Thyroid gland (tissue), 4 donors: ENCODE measurements around the gene SMG6. TPM values are rescaled to one million over a fixed set of nuclear protein-coding genes. Genes with fewer than 3 reads are reported as not detected.

Source experiments
- DNase-seq, 2 donors: peaks; one replicate each; pipeline ENCODE4 v3.0.0-alpha.2; 2019
- H3K27ac ChIP-seq, 3 donors: fragments of 200-600 bp; sonication (generic); 1 replicate in 2 of 3; 2 replicates in 1 of 3; pipeline ENCODE4 v1.5.1; 2016 to 2019; ENCODE audit warnings: mild to moderate bottlenecking in 1 of 3, moderate library complexity in 1 of 3
- H3K27me3 ChIP-seq: fragments of 200-600 bp; sonication (generic); one replicate; pipeline ENCODE4 v1.5.1; 2019
- H3K36me3 ChIP-seq, 2 donors: fragments of 200-600 bp; sonication (generic); one replicate each; pipeline ENCODE4 v1.5.1; 2016 to 2019
- H3K4me1 ChIP-seq, 2 donors: fragments of 200-600 bp; sonication (generic); one replicate each; pipeline ENCODE4 v1.5.1; 2017 to 2019
- H3K4me3 ChIP-seq, 3 donors: fragments of 200-600 bp; sonication (generic); replicated peaks in 1 of 3; 1 replicate in 2 of 3; 2 replicates in 1 of 3; pipeline ENCODE4 v1.5.1; 2016; ENCODE audit warnings: mild to moderate bottlenecking in 1 of 3
- H3K9me3 ChIP-seq: fragments of 200-600 bp; sonication (generic); one replicate; pipeline ENCODE4 v1.5.1; 2017
- CTCF ChIP-seq, 6 experiments: fragments of 200-600 bp in 3 of 6; fragments of 450-650 bp in 3 of 6; sonication (generic) in 3 of 6; IDR thresholded peaks; one replicate each; pipeline ENCODE4 v1.5.1; 2016 to 2019; ENCODE audit warnings: antibody characterized with exemption in 6 of 6, mild to moderate bottlenecking in 2 of 6, inconsistent platforms in 1 of 6, moderate library complexity in 1 of 6
- POLR2A ChIP-seq, 2 donors: fragments of 450-650 bp; IDR thresholded peaks; one replicate each; pipeline ENCODE4 v1.6.1; 2017; ENCODE audit warnings: antibody characterized with exemption in 2 of 2, mild to moderate bottlenecking in 2 of 2, moderate library complexity in 1 of 2
- WGBS, 2 donors: methylation state at CpG; one replicate each; pipeline ENCODE4 v1.1.5; 2017; 5-methylcytosine and 5-hydroxymethylcytosine counted together
- intact Hi-C: fragments of 100-400 bp; cut with DNase I; formaldehyde crosslinking; loops from one replicate; pipeline ENCODE4 v1.15.1; 2023
- total RNA-seq, 4 donors: library from RNA; depleted of rRNA; stranded (reverse); fragments of >200 nt; gene quantifications; one replicate each; pipeline ENCODE4 v1.2.3, GENCODE V29; 2016

Gene SMG6
- total RNA-seq, 4 donors from 2014 or later: 26.0 to 35.9 (median 32.9) TPM

DNA sequence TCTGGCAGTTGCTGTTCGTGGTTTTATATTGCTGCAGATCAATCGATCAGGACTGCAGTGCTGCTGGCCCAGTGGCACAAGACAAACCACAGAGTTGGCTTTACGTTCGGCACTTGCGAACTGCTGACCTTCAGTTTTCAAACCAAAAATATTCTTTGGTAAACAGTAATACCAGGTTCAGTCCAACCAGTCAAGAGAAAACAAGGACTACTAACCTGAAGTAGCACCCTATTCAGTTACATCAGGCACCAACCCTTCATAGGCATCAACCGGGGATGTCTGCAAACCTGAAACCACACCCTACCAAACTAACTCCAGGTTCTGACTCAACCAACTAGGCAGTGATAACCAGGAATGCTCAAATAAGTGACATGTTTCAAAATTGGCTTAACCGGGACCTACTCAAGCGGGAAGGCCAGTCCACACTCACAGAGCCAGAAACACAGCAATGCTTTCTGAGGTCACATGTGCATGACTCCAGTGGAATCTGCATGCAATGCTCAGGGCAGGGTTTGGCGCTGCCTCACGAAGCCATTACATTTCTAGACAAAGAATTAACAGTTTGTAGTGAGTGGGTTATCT lies 91.1 kb downstream of the SMG6 start:
- Histone ChIP-seq H3K4me3 (no peak overlapping the region), H3K9me3 (no peaks in the 10 kb centered on the region), H3K27ac (peak overlapping the region; percentile 17 to 68 (median 48)), H3K4me1 (peaks cover 44 to 76% of the 10 kb centered on the region in 2 donors), H3K36me3 (no peaks in the 10 kb centered on the region), H3K27me3 (no peaks in the 10 kb centered on the region)
- DNase-seq: peak; percentile 44 to 67
- TF ChIP-seq POLR2A (IDR thresholded peaks at IDR 0.05) (no peak), CTCF (IDR thresholded peaks at IDR 0.05) (no peak)
- 57 to 73% methylated on average over 10 of the region's 10 CpGs for WGBS, 2 donors
- intact Hi-C loops: no loop called here

DNA sequence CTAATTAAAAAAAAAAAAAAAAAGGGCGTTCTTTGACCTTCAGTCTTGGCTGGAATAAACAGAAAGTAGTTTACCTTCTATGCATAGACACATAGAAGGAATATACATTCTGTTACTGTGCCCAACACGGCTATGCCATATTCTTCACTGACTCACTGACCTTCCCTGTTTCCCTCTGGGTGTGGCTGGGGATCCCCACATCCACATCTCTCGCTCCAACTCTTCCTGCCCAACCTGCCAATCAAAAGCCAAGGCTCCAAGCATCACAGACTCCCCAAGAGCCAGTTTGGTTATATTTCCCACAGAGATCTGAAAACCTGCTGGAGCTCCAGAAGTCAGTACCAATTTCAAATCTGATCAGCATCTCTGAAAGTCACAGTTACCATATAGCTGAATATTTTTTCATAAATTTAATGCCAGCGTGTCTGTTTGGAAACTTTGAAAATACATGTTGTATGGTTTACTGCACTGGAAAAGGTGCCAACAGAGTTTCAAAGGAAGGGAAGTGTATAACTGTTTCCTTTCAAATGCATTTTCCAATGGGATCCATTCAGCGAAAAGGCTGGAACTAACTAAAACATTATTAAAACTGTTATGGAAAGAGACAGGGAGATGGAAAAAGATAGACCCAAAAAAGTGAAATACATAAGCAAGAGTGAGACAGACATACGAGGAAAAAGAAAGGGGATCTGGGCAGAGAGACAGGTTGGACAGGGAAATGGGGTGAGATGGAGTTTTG lies 91.8 kb downstream of the SMG6 start:
- Histone ChIP-seq H3K36me3 (no peaks in the 10 kb centered on the region), H3K27me3 (no peaks in the 10 kb centered on the region), H3K27ac (peak overlapping the region in 1 of 3 donors; percentile 68), H3K4me3 (no peak overlapping the region), H3K4me1 (peaks cover 51 to 81% of the 10 kb centered on the region in 2 donors), H3K9me3 (no peaks in the 10 kb centered on the region)
- DNase-seq: no peak
- 87 to 88% methylated on average over 6 of the region's 6 CpGs for WGBS, 2 donors
- TF ChIP-seq CTCF (IDR thresholded peaks at IDR 0.05) (no peak), POLR2A (IDR thresholded peaks at IDR 0.05) (no peak)
- intact Hi-C loops: no loop called here

DNA sequence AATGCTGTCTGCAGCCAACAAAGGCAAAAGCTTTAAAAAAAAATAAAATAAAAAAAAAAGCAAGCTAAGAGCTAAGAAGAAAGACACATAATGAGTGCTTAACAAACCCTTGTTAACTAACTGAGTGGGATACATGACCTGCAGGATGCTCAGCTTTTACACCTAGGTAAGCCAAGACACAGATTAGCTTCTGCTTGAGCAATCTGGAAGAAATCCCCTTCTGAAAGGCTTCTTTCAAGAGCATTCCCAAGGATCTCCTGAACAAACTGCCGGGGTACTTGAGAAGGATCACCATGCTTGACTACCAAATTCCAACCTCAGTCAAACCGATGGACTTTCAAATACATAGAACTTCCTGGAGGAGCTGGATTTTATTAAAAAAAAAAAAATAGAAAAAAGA lies 92.9 kb downstream of the SMG6 start:
- Histone ChIP-seq H3K4me1 (peaks cover 54 to 76% of the 10 kb centered on the region in 2 donors), H3K4me3 (no peak overlapping the region), H3K36me3 (no peaks in the 10 kb centered on the region), H3K27ac (no peak overlapping the region), H3K27me3 (no peaks in the 10 kb centered on the region), H3K9me3 (no peaks in the 10 kb centered on the region)
- DNase-seq: no peak
- WGBS, 2 donors: 29 to 43% methylated on average over 2 of the region's 2 CpGs
- TF ChIP-seq POLR2A (IDR thresholded peaks at IDR 0.05) (no peak), CTCF (IDR thresholded peaks at IDR 0.05) (no peak)
- intact Hi-C loops: no loop called here

DNA sequence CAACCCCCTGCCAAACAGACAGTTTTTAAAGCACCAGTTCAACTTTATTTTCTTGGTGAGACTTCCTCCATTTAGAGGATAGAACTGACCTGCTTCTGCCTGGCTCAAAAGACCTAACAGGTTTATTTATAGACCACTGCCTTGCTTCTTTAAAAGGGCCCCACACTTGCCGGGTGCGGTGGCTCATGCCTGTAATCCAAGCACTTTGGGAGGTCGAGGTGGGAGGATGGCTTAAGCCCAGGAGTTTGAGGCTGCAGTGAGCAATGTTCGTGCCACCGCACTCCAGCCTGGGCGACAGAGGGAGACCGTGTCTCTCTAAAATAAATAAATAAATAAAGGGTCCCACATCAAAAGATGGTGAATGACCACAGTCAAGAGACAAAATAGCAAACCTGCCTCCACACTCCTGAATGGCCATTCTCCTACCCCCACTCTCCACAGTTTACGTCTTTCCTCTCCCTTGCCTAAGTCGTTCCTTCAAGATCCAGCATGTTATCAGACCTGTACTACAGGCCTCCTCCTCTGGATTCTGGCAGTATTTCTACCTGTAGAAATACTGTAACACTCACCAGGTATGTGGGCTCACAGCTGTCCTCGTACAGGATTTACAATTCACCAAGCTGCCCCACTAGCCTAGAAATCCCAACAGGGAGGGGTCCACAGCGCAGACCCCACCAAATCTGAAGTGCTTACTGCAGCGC lies 95.6 kb downstream of the SMG6 start:
- no peak for DNase-seq

More for the DNA sequence above, 95.6 kb downstream of the SMG6 start:
- 52 to 62% methylated on average over 12 of the region's 12 CpGs for WGBS, 2 donors
- Histone ChIP-seq H3K36me3 (no peaks in the 10 kb centered on the region), H3K27me3 (no peaks in the 10 kb centered on the region), H3K27ac (peak overlapping the region in 2 of 3 donors; percentile 51), H3K9me3 (no peaks in the 10 kb centered on the region), H3K4me1 (peaks cover 34 to 50% of the 10 kb centered on the region in 2 donors), H3K4me3 (no peak overlapping the region)
- TF ChIP-seq CTCF (IDR thresholded peaks at IDR 0.05) (peak in 1 of 6 experiments; percentile 27), POLR2A (IDR thresholded peaks at IDR 0.05) (no peak)
- intact Hi-C loops: no loop called here
